HepG2 (cell line): ENCODE results near the gene GBA2. TPM values are rescaled to one million over a fixed set of nuclear protein-coding genes. Genes with fewer than 3 reads are reported as not detected.

Source experiments
- ATAC-seq: fragments of 200-7000 bp; cut with Tn5 transposase; 3 replicates; pipeline ENCODE4 v1.9.1; 2020; ENCODE audit warnings: mild to moderate bottlenecking, moderate library complexity
- BruUV-seq: library from RNA; stranded (reverse); fragments of 400-500 nt; replicated peaks from 2 replicates; lab custom pipeline; 2021; lab: Mats Ljungman, UMichigan
- CTCF ChIA-PET: fragments of 300-600 bp; formaldehyde crosslinking; extraction: SDS; loops from one replicate; lab custom pipeline; 2021; ENCODE audit warnings: low total read pairs, inconsistent platforms, low intra/inter-chr PET ratio; lab: Yijun Ruan, JAX
- POLR2A ChIA-PET: fragments of 350-600 bp; sonication (Branson Sonifier 250); formaldehyde crosslinking; loops from one replicate; lab custom pipeline; 2020; ENCODE audit warnings: antibody characterized with exemption, inconsistent platforms; lab: Yijun Ruan, JAX
- DNase-seq: peaks from one replicate; pipeline ENCODE4 v3.0.0-alpha.2; 2015; ENCODE audit warnings: low spot score
- FAIRE-seq: peaks from 3 replicates; lab custom pipeline; 2011; peaks lifted over from hg19 to GRCh38; lab: Jason Lieb, UNC
- H2AFZ ChIP-seq: one replicate; pipeline ENCODE4 v1.6.1; 2011; ENCODE audit warnings: low read length, inconsistent platforms
- H3K27ac ChIP-seq: fragments of 300-600 bp; 3 replicates; pipeline ENCODE4 v1.8.0; 2011; ENCODE audit warnings: mixed run types, mild to moderate bottlenecking, mixed read lengths, low read length, inconsistent platforms; ENCODE audit not compliant: insufficient read depth; ENCODE audit errors: extremely low read length
- H3K27me3 ChIP-seq, 2 experiments: fragments of 200-600 bp in 1 of 2; 2 replicates in 1 of 2; 3 replicates in 1 of 2; pipeline versions ENCODE4 v1.6.0 to v1.8.0; 2011; ENCODE audit warnings: low read length in 2 of 2, mild to moderate bottlenecking in 2 of 2, moderate library complexity in 2 of 2, inconsistent platforms in 1 of 2; ENCODE audit not compliant: insufficient read depth in 2 of 2, control insufficient read depth in 1 of 2
- H3K36me3 ChIP-seq, 2 experiments: fragments of 200-600 bp in 1 of 2; replicated peaks in 1 of 2; 2 replicates in 1 of 2; 3 replicates in 1 of 2; pipeline versions ENCODE4 v1.5.1 to v1.8.0; 2011; ENCODE audit warnings: low read length in 2 of 2, inconsistent platforms in 1 of 2; ENCODE audit not compliant: insufficient read depth in 2 of 2, control insufficient read depth in 1 of 2
- H3K4me1 ChIP-seq: 2 replicates; pipeline ENCODE4 v1.5.1; 2012; ENCODE audit warnings: low read length, inconsistent platforms; ENCODE audit not compliant: insufficient read depth
- H3K4me2 ChIP-seq: 2 replicates; pipeline ENCODE4 v1.6.0; 2011; ENCODE audit warnings: low read depth, low read length, inconsistent platforms
- H3K4me3 ChIP-seq, 3 experiments: fragments of 200-600 bp in 1 of 3; sonication (generic), shearing (Covaris generic) in 1 of 3; replicated peaks in 1 of 3; 2 replicates each; pipeline ENCODE4 v1.5.1; 2011 to 2016; ENCODE audit warnings: low read length in 3 of 3, inconsistent platforms in 2 of 3, low read depth in 2 of 3, mild to moderate bottlenecking in 2 of 3, control low read depth in 1 of 3, mixed read lengths in 1 of 3; ENCODE audit not compliant: insufficient read depth in 1 of 3
- H3K79me2 ChIP-seq: one replicate; pipeline ENCODE4 v1.6.1; 2011; ENCODE audit warnings: low read length, inconsistent platforms; ENCODE audit not compliant: insufficient read depth
- H3K9ac ChIP-seq: 2 replicates; pipeline ENCODE4 v1.6.0; 2011; ENCODE audit warnings: mild to moderate bottlenecking, low read depth, low read length, inconsistent platforms; ENCODE audit not compliant: insufficient read depth
- H3K9me3 ChIP-seq: 2 replicates; pipeline ENCODE4 v1.5.1; 2012; ENCODE audit warnings: mild to moderate bottlenecking, low read length
- H4K20me1 ChIP-seq: 2 replicates; pipeline ENCODE4 v1.6.0; 2011; ENCODE audit warnings: inconsistent platforms, mild to moderate bottlenecking, low read length, moderate library complexity; ENCODE audit not compliant: insufficient read depth
- HNF4G ChIP-seq, 2 experiments: sonication (generic) in 1 of 2; formaldehyde crosslinking in 1 of 2; IDR thresholded peaks; 2 replicates each; pipeline versions ENCODE4 v1.4.0 to v1.6.1; 2011 to 2020; ENCODE audit warnings: borderline replicate concordance in 2 of 2, low read depth in 2 of 2, mild to moderate bottlenecking in 2 of 2, low read length in 1 of 2, missing genetic modification reagents in 1 of 2, moderate library complexity in 1 of 2
- JARID2 ChIP-seq: sonication (generic); formaldehyde crosslinking; IDR thresholded peaks from 2 replicates; pipeline ENCODE4 v1.8.1; 2023; ENCODE audit warnings: missing genetic modification reagents, inconsistent platforms; ENCODE audit not compliant: insufficient replicate concordance
- MEF2D ChIP-seq: sonication (generic); formaldehyde crosslinking; IDR thresholded peaks from 2 replicates; pipeline ENCODE4 v1.5.1; 2020; ENCODE audit warnings: mild to moderate bottlenecking, missing genetic modification reagents
- MTA1 ChIP-seq: sonication (generic); formaldehyde crosslinking; IDR thresholded peaks from 2 replicates; pipeline ENCODE4 v1.4.0; 2020; ENCODE audit warnings: missing genetic modification reagents, mild to moderate bottlenecking, borderline replicate concordance
- THYN1 ChIP-seq: sonication (generic); formaldehyde crosslinking; IDR thresholded peaks from 2 replicates; pipeline ENCODE4 v1.8.1; 2023; ENCODE audit warnings: low read depth, mild to moderate bottlenecking, moderate library complexity, missing genetic modification reagents, borderline replicate concordance
- ZHX1 ChIP-seq: sonication (generic); formaldehyde crosslinking; IDR thresholded peaks from 2 replicates; pipeline ENCODE4 v1.8.1; 2022; ENCODE audit warnings: low read depth, mild to moderate bottlenecking, missing genetic modification reagents
- ZNF143 ChIP-seq: sonication (generic); formaldehyde crosslinking; IDR thresholded peaks from 2 replicates; pipeline ENCODE4 v1.4.0; 2020; ENCODE audit warnings: missing genetic modification reagents
- ZNF510 ChIP-seq: sonication (generic); formaldehyde crosslinking; IDR thresholded peaks from 2 replicates; pipeline ENCODE4 v1.4.0; 2020; ENCODE audit warnings: low read depth, mild to moderate bottlenecking, missing genetic modification reagents
- ZNF570 ChIP-seq: sonication (generic); formaldehyde crosslinking; IDR thresholded peaks from 2 replicates; pipeline ENCODE4 v1.4.0; 2020; ENCODE audit warnings: mild to moderate bottlenecking, missing genetic modification reagents, borderline replicate concordance
- ZNF646 ChIP-seq: sonication (generic); formaldehyde crosslinking; IDR thresholded peaks from 2 replicates; pipeline ENCODE4 v1.9.0; 2021; ENCODE audit warnings: mild to moderate bottlenecking, missing genetic modification reagents
- ZSCAN31 ChIP-seq: sonication (generic); formaldehyde crosslinking; IDR thresholded peaks from 2 replicates; pipeline ENCODE4 v1.5.0; 2020; ENCODE audit warnings: low read depth, mild to moderate bottlenecking, missing genetic modification reagents
- WGBS: methylation state at CpG from one replicate; pipeline ENCODE4 v1.1.6; 2017; ENCODE audit warnings: low lambda C conversion rate; 5-methylcytosine and 5-hydroxymethylcytosine counted together
- in situ Hi-C: cut with HindIII; loops from 2 replicates; pipeline ENCODE4 v1.10.0; 2017; ENCODE audit warnings: low pct_unique_long_range_greater_than_20kb; ENCODE audit not compliant: extremely low pct_ligation_motif_present
- intact Hi-C: fragments of 100-400 bp; cut with micrococcal nuclease; formaldehyde crosslinking; loops from one replicate; pipeline ENCODE4 v1.10.0; 2022; ENCODE audit not compliant: unreplicated experiment
- polyA plus RNA-seq, 8 experiments: library from polyadenylated mRNA; depleted of rRNA in 3 of 8; stranded (reverse) in 7 of 8; unstranded in 1 of 8; fragments of >200 nt; fragmentation: Illumina TruSeq in 4 of 8; extraction: Trizol in 4 of 8; gene quantifications; 2 replicates each; pipeline versions ENCODE4 v1.2.1 to v1.2.3, GENCODE V29; 2011 to 2016; ENCODE audit warnings: low read depth in 4 of 8, missing spikeins in 1 of 8, mixed read lengths in 1 of 8; ENCODE audit not compliant: insufficient read depth in 1 of 8
- total RNA-seq, 5 experiments: library from RNA; depleted of rRNA; stranded (reverse); fragments of >200 nt; fragmentation: Illumina TruSeq; extraction: Trizol; gene quantifications; 2 replicates each; pipeline ENCODE4 v1.2.3, GENCODE V29; 2016; ENCODE audit warnings: low read depth in 1 of 5

Gene GBA2
- total and polyA plus RNA-seq, 2 of the 13 experiments (the other 11 are each of a cell fraction or from before 2014, with no cell fraction given): 37.5 to 86.1 TPM

- ChIA-PET POLR2A (interaction anchor here (1.0 to 6.1 kb wide), 17 partner anchors 11 to 530 kb away, joined by 3 to 68 read pairs (median 5); partner anchors contain the start of genes ARHGEF39, CA9, CCDC107 and CREB3), CTCF (no interaction called here)
- H3K9ac ChIP-seq: peak overlapping the region; percentile 68
- peak overlapping the region; percentile 63 for H2AFZ ChIP-seq
- no peaks in the 10 kb centered on the region for H3K36me3 ChIP-seq
- no peaks in the 10 kb centered on the region for H3K9me3 ChIP-seq
- no peaks in the 10 kb centered on the region for H3K27me3 ChIP-seq
- peak overlapping the region; percentile 75 to 84 (median 81) for H3K4me3 ChIP-seq
- ATAC-seq (peak; percentile 52; the same call in 2 of the 3 replicates), FAIRE-seq (no peak), DNase-seq (no peak)
- H3K4me1 ChIP-seq: peaks cover 65% of the 10 kb centered on the region
- no TSS peak for BruUV-seq
- no peaks in the 10 kb centered on the region for H4K20me1 ChIP-seq
- in situ Hi-C loops (no loop called here), intact Hi-C loops (loop anchor here (1.0 to 10.0 kb wide), 2 partner anchors 22 to 46 kb away; no protein-coding TSS in a partner anchor)
- TF ChIP-seq ZNF510 (CRISPR knock-in tag) (no peak), JARID2 (no peak), ZSCAN31 (CRISPR knock-in tag) (0 out of 2 replicates have a peak, but pooled peaks have one; percentile 10), HNF4G (IDR thresholded peaks at IDR 0.05; ENCODE audit: borderline replicate concordance, low read depth, low read length) (no peak), HNF4G (CRISPR knock-in tag; IDR thresholded peaks at IDR 0.05; ENCODE audit: borderline replicate concordance, low read depth) (no peak), MTA1 (CRISPR knock-in tag) (no peak), MEF2D (CRISPR knock-in tag) (0 out of 2 replicates have a peak, but pooled peaks have one; percentile 35), ZHX1 (CRISPR knock-in tag) (no peak), ZNF570 (CRISPR knock-in tag) (no peak), ZNF143 (CRISPR knock-in tag) (0 out of 2 replicates have a peak, but pooled peaks have one; percentile 5), THYN1 (CRISPR knock-in tag) (no peak), ZNF646 (CRISPR knock-in tag) (no peak)
- WGBS: 81% methylated on average over 6 of the region's 10 CpGs
- H3K79me2 ChIP-seq: no peaks in the 10 kb centered on the region
- H3K4me2 ChIP-seq: peak overlapping the region; percentile 90
- H3K27ac ChIP-seq: peak overlapping the region; percentile 26
These were observed 57.7 kb downstream of the GBA2 start for GRCh38 chr9:35691334-35691650.
